ENCODE results near the gene CALY.
A peak's percentile ranks its signal among the peaks of the same experiment; 100 is the strongest.

CALY gene

DNA sequence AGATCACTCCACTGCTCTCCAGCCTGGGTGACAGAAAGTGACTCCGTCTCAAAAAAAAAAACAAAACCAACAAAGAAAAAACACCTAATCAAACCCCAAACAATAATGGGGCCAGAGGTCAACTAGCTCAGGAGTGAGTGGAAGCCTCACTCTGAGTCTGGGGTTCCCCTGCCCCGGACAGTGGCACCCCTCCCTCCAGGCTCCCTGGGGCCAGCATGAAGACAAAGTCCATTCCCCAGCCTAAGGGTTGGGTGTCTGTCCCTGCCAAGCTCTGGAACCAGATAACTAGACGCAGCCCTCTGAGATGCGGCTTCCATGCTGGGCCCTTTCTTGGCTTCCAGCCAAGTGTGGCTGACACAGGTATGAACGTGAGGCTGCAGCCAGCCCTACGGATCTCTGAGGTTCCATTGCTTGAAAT lies 22.9 kb upstream of the CALY start:
- H3K27ac ChIP-seq = no peak overlapping the region
- H3K4me1 ChIP-seq = peaks cover 0 to 26% (median 16%) of the 10 kb centered on the region in 4 donors
- intact Hi-C loops (cut with DNase I; ENCODE audit: low total_unique reads) = no loop called here
- H3K27me3 ChIP-seq = peaks cover 0 to 5% of the 10 kb centered on the region in 2 donors
- H3K4me3 ChIP-seq = no peak overlapping the region
- H3K9me3 ChIP-seq = no peaks in the 10 kb centered on the region
- peaks cover 6 to 34% (median 33%) of the 10 kb centered on the region in 3 donors for H3K36me3 ChIP-seq
- DNase-seq = no peak
- TF ChIP-seq CTCF (IDR thresholded peaks at IDR 0.05) = no peak

DNA sequence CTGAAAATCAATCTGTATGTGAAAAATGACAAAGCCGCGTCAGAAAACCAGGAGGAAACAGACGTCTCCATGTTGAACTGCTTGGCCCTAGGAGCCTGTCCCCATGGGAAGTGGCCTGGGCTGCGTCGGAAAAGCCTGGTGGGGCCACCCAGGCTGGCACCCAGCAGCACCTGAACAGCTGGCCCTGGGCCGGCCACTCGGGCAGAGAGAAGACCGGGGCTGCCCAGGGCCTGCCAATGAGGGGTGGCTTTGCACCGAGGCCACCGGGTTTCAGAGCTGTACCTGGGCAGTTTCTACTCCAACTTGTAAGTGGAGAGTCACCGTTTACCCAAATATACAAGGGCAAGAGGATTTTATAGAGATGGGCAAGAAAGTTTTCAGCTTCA lies 22.2 kb upstream of the CALY start:
- DNase-seq = no peak
- intact Hi-C loops (cut with DNase I; ENCODE audit: low total_unique reads) = no loop called here
- Histone ChIP-seq H3K36me3 (peaks cover 0 to 28% (median 26%) of the 10 kb centered on the region in 3 donors), H3K27me3 (peaks cover 0 to 5% of the 10 kb centered on the region in 2 donors), H3K27ac (no peak overlapping the region), H3K9me3 (no peaks in the 10 kb centered on the region), H3K4me3 (no peak overlapping the region), H3K4me1 (peaks cover 0 to 26% (median 16%) of the 10 kb centered on the region in 4 donors)
- TF ChIP-seq CTCF (IDR thresholded peaks at IDR 0.05) = no peak

DNA sequence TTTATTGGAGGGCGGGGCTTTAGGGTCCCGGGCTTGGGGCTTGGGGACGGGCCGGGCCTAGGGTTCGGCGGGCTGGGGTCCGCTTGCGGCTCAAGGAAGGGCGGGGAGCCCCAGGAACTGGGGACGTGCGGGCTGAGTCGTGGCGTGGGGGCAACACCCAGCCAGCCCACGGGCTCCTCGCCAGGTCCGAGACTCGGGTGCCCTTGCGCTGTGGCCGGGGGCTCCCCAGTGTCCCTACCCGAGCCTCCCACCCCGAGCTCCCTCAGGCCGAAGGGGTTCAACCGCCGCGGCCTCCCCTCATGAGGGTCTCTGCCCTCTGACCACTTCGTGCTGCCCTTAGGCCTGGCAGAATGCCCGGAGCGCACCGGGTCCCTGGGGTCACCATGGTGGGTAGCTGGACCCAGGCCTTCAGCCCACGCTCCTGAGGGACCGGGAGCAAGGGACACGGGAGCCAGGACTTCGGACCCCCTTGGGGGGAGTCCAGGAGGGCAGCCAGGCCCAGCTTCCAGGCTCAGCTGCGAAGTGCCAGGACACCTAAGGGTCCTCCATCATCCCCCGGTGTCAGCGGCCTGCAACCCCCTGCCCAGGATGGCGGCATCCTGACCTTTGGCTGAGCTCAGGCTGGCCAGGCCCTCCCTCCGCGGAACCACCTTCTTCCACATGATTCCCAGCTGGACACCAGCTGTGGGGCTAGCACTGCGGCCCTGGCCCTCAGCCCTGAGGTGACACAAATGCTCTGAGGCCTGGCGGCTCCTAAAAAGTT lies 21.6 kb upstream of the CALY start:
- Histone ChIP-seq H3K4me1 (peaks cover 0 to 26% (median 16%) of the 10 kb centered on the region in 4 donors), H3K27ac (no peak overlapping the region), H3K4me3 (peak overlapping the region; percentile 56 to 74), H3K36me3 (peaks cover 0 to 23% (median 22%) of the 10 kb centered on the region in 3 donors), H3K27me3 (peaks cover 0 to 5% of the 10 kb centered on the region in 2 donors), H3K9me3 (no peaks in the 10 kb centered on the region)
- DNase-seq = no peak
- intact Hi-C loops (cut with DNase I; ENCODE audit: low total_unique reads) = no loop called here
- no peak for TF ChIP-seq CTCF (IDR thresholded peaks at IDR 0.05)

- peaks cover 0 to 26% (median 16%) of the 10 kb centered on the region in 4 donors for H3K4me1 ChIP-seq
Measured at GRCh38 chr10:133357285-133358161, 20.8 kb upstream of the CALY start, which contains the start of gene FUOM. Gene FUOM, minus strand, starts transcription at chr10:133358019. Its CDS starts 12 bp downstream, at chr10:133358007.

More at GRCh38 chr10:133357285-133358161, 20.8 kb upstream of the CALY start, which contains the start of gene FUOM:
- DNase-seq = no peak
- TF ChIP-seq CTCF (IDR thresholded peaks at IDR 0.05) = no peak
- H3K4me3 ChIP-seq = peak within 1 kb of the TSS; percentile 56 to 74
- H3K27ac ChIP-seq = peak within 1 kb of the TSS; percentile 58 to 60
- intact Hi-C loops (cut with DNase I; ENCODE audit: low total_unique reads) = no loop called here
- H3K27me3 ChIP-seq = peaks cover 0 to 5% of the 10 kb centered on the region in 2 donors
- H3K36me3 ChIP-seq = peaks cover 0 to 15% (median 14%) of the 10 kb centered on the region in 3 donors
- H3K9me3 ChIP-seq = no peaks in the 10 kb centered on the region
